GM21447 (cell line): ENCODE measurements around the gene CDC6.

Source experiments
- ATAC-seq: cut with Tn5 transposase; IDR thresholded peaks from one replicate; pipeline ENCODE4 v1.9.1; 2021; ENCODE audit not compliant: unreplicated experiment

Gene CDC6

GRCh38 chr17:40350689-40351358 is 63.1 kb downstream of the CDC6 start:
- no peak for ATAC-seq

GRCh38 chr17:40351359-40352236 is 63.9 kb downstream of the CDC6 start:
- no peak for ATAC-seq

DNA sequence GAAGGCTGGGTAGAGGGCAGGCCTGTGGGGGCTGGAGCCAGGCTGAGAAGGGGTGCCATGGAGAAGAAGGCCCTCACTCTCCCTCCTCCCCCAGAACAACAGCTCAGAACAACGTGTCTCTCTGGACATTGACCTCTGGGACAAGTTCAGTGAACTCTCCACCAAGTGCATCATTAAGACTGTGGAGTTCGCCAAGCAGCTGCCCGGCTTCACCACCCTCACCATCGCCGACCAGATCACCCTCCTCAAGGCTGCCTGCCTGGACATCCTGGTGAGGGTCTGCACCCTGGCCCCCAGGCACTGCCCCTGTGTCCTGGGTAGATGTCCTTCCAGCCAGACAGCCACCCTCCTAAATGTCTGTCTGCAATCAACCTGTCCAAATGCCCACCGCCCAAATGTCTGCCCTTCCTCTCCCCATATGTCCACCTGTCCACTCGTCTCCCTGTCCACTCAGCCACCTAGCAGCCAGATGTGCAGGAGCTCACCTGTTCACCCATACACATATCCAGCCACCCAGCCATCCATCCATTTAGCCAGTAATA is 64.6 kb downstream of the CDC6 start:
- no peak for ATAC-seq

- no peak for ATAC-seq
Observed at GRCh38 chr17:40352779-40353394, 65.2 kb downstream of the CDC6 start.
